H9 (cell line): ENCODE measurements around the gene DAB1. TPM values are rescaled to one million over a fixed set of nuclear protein-coding genes. Genes with fewer than 3 reads are reported as not detected.

Source experiments
- DNase-seq: peaks from one replicate; pipeline ENCODE4 v3.0.0-alpha.2; 2017
- H2AFZ ChIP-seq: one replicate; pipeline ENCODE4 v1.6.1; 2013; ENCODE audit warnings: mild to moderate bottlenecking, low read length, control low read depth, moderate library complexity
- H2AK5ac ChIP-seq: 2 replicates; pipeline ENCODE4 v1.6.1; 2013; ENCODE audit warnings: low read length, control low read depth, mixed read lengths; ENCODE audit not compliant: insufficient read length
- H2BK120ac ChIP-seq: one replicate; pipeline ENCODE4 v1.6.1; 2013; ENCODE audit warnings: low read depth, mild to moderate bottlenecking, low read length, control low read depth, inconsistent platforms; ENCODE audit not compliant: poor library complexity, severe bottlenecking
- H2BK12ac ChIP-seq: 2 replicates; pipeline ENCODE4 v1.6.1; 2013; ENCODE audit warnings: low read length, control low read depth, mixed read lengths, low read depth; ENCODE audit not compliant: insufficient read length
- H2BK15ac ChIP-seq: 2 replicates; pipeline ENCODE4 v1.6.1; 2013; ENCODE audit warnings: low read depth, low read length, control low read depth
- H2BK20ac ChIP-seq: one replicate; pipeline ENCODE4 v1.6.1; 2013; ENCODE audit warnings: low read depth, mild to moderate bottlenecking, low read length, control low read depth, inconsistent platforms; ENCODE audit not compliant: poor library complexity, severe bottlenecking
- H2BK5ac ChIP-seq: 2 replicates; pipeline ENCODE4 v1.6.1; 2013; ENCODE audit warnings: low read length, control low read depth, mixed read lengths; ENCODE audit not compliant: insufficient read length
- H3K14ac ChIP-seq: 2 replicates; pipeline ENCODE4 v1.6.1; 2013; ENCODE audit warnings: low read length, control low read depth; ENCODE audit not compliant: insufficient read depth
- H3K18ac ChIP-seq: 2 replicates; pipeline ENCODE4 v1.6.1; 2013; ENCODE audit warnings: low read depth, mild to moderate bottlenecking, mixed read lengths, low read length, control low read depth; ENCODE audit not compliant: insufficient read length
- H3K23ac ChIP-seq: 2 replicates; pipeline ENCODE4 v1.6.1; 2013; ENCODE audit warnings: low read length, control low read depth, mixed read lengths, low read depth; ENCODE audit not compliant: insufficient read length
- H3K23me2 ChIP-seq: 2 replicates; pipeline ENCODE4 v1.6.1; 2013; ENCODE audit warnings: low read depth, mild to moderate bottlenecking, mixed read lengths, low read length, control low read depth; ENCODE audit not compliant: insufficient read length, poor library complexity, severe bottlenecking
- H3K27ac ChIP-seq: 2 replicates; pipeline ENCODE4 v1.5.1; 2013; ENCODE audit warnings: low read length, control low read depth, mixed read lengths, low read depth; ENCODE audit not compliant: insufficient read length
- H3K27me3 ChIP-seq: 2 replicates; pipeline ENCODE4 v1.6.1; 2013; ENCODE audit warnings: low read length, control low read depth, inconsistent platforms; ENCODE audit not compliant: insufficient read depth
- H3K4ac ChIP-seq: 2 replicates; pipeline ENCODE4 v1.6.1; 2013; ENCODE audit warnings: low read depth, mild to moderate bottlenecking, control low read depth, inconsistent platforms, low read length, moderate library complexity
- H3K4me1 ChIP-seq: 2 replicates; pipeline ENCODE4 v1.6.1; 2013; ENCODE audit warnings: low read length, control low read depth, inconsistent platforms; ENCODE audit not compliant: insufficient read depth
- H3K4me2 ChIP-seq: 2 replicates; pipeline ENCODE4 v1.6.1; 2013; ENCODE audit warnings: low read length, control low read depth, mixed read lengths; ENCODE audit not compliant: insufficient read length, insufficient read depth
- H3K56ac ChIP-seq: 2 replicates; pipeline ENCODE4 v1.6.1; 2013; ENCODE audit warnings: low read depth, mild to moderate bottlenecking, mixed read lengths, low read length, control low read depth; ENCODE audit not compliant: insufficient read length
- H3K79me1 ChIP-seq: 2 replicates; pipeline ENCODE4 v1.6.1; 2013; ENCODE audit warnings: low read depth, mild to moderate bottlenecking, moderate library complexity, low read length, control low read depth, inconsistent platforms; ENCODE audit not compliant: insufficient read depth, poor library complexity, severe bottlenecking
- H3K79me2 ChIP-seq: 2 replicates; pipeline ENCODE4 v1.6.1; 2013; ENCODE audit warnings: low read length, control low read depth, inconsistent platforms; ENCODE audit not compliant: insufficient read depth
- H3K9ac ChIP-seq: 2 replicates; pipeline ENCODE4 v1.6.1; 2013; ENCODE audit warnings: low read length, control low read depth, mixed read lengths; ENCODE audit not compliant: insufficient read length; ENCODE audit errors: extremely low read depth
- H3K9me3 ChIP-seq: one replicate; pipeline ENCODE4 v1.6.1; 2013; ENCODE audit warnings: low read depth, low read length, inconsistent platforms; ENCODE audit not compliant: control insufficient read depth
- H3T11ph ChIP-seq: one replicate; pipeline ENCODE4 v1.6.1; 2013; ENCODE audit warnings: mild to moderate bottlenecking, low read length, control low read depth, inconsistent platforms
- H4K20me1 ChIP-seq: one replicate; pipeline ENCODE4 v1.6.1; 2013; ENCODE audit not compliant: control insufficient read depth, insufficient read length, insufficient read depth
- H4K5ac ChIP-seq: 2 replicates; pipeline ENCODE4 v1.6.1; 2013; ENCODE audit warnings: low read depth, mild to moderate bottlenecking, mixed read lengths, low read length, control low read depth; ENCODE audit not compliant: insufficient read length
- H4K8ac ChIP-seq: replicated peaks from 2 replicates; pipeline ENCODE4 v1.6.1; 2013; ENCODE audit warnings: low read length, control low read depth, mixed read lengths, low read depth; ENCODE audit not compliant: insufficient read length
- H4K91ac ChIP-seq: 2 replicates; pipeline ENCODE4 v1.6.1; 2013; ENCODE audit warnings: low read depth, mild to moderate bottlenecking, moderate library complexity, mixed read lengths, low read length, control low read depth; ENCODE audit not compliant: insufficient read length
- H3K27ac Mint-ChIP-seq, 3 experiments: 2 replicates in 2 of 3; 3 replicates in 1 of 3; pipeline ENCODE4 v1.8.0; 2020 to 2021; ENCODE audit warnings: mixed read lengths in 3 of 3, mild to moderate bottlenecking in 1 of 3, moderate library complexity in 1 of 3
- H3K27me3 Mint-ChIP-seq: 2 replicates; pipeline ENCODE4 v1.8.0; 2021; ENCODE audit warnings: low read depth, mild to moderate bottlenecking, moderate library complexity, mixed read lengths
- H3K36me3 Mint-ChIP-seq, 3 experiments: 2 replicates in 2 of 3; 3 replicates in 1 of 3; pipeline ENCODE4 v1.8.0; 2020 to 2021; ENCODE audit warnings: low read depth in 3 of 3, mixed read lengths in 3 of 3; ENCODE audit not compliant: insufficient read depth in 1 of 3
- H3K4me1 Mint-ChIP-seq, 2 experiments: 2 replicates each; pipeline ENCODE4 v1.8.0; 2020; ENCODE audit warnings: mixed read lengths in 2 of 2
- H3K4me3 Mint-ChIP-seq, 2 experiments: 2 replicates in 1 of 2; 3 replicates in 1 of 2; pipeline ENCODE4 v1.8.0; 2020 to 2021; ENCODE audit warnings: mild to moderate bottlenecking in 2 of 2, mixed read lengths in 2 of 2, moderate library complexity in 1 of 2
- H3K9me3 Mint-ChIP-seq, 2 experiments: 2 replicates in 1 of 2; 3 replicates in 1 of 2; pipeline ENCODE4 v1.8.0; 2020; ENCODE audit warnings: mild to moderate bottlenecking in 2 of 2, mixed read lengths in 2 of 2, moderate library complexity in 1 of 2
- CTCF ChIP-seq: fragments of 200-600 bp; sonication (generic); conservative IDR thresholded peaks from 3 replicates; pipeline ENCODE4 v1.8.0; 2021; ENCODE audit warnings: antibody characterized with exemption, mild to moderate bottlenecking
- WGBS: extraction: QIAGEN DNeasy Blood & Tissue Kit; methylation state at CpG from one replicate; pipeline ENCODE4 v1.1.7; 2013; ENCODE audit warnings: missing lambda C conversion rate, low lambda C conversion rate, mixed read lengths; ENCODE audit not compliant: insufficient read length; ENCODE audit errors: extremely low coverage; 5-methylcytosine and 5-hydroxymethylcytosine counted together
- total RNA-seq: library from RNA; stranded (reverse); gene quantifications from 2 replicates; pipeline ENCODE4 v1.2.1, GENCODE V29; 2021

Gene DAB1
- total RNA-seq, 1 experiment from 2014 or later = 9.3 TPM

GRCh38 chr1:57142169-57142568 is 281.7 kb downstream of the DAB1 start:
- H3K23ac ChIP-seq = no peak overlapping the region
- no peak overlapping the region for H3K27ac ChIP-seq
- H2AK5ac ChIP-seq = no peak overlapping the region
- no peak overlapping the region for H3K27ac Mint-ChIP-seq
- peaks cover 0 to 5% of the 10 kb centered on the region in 2 experiments; a peak in 2 of 4 replicates for H3K4me1 Mint-ChIP-seq
- H2BK120ac ChIP-seq = no peak overlapping the region
- no peak overlapping the region for H3K4me3 Mint-ChIP-seq
- H3K9me3 ChIP-seq = no peaks in the 10 kb centered on the region
- H2BK12ac ChIP-seq = no peak overlapping the region
- no peaks in the 10 kb centered on the region for H3K23me2 ChIP-seq
- no peaks in the 10 kb centered on the region for H4K20me1 ChIP-seq
- H3K14ac ChIP-seq = no peak overlapping the region
- H3K27me3 Mint-ChIP-seq = peaks cover 2% of the 10 kb centered on the region; the same call in 1 of the 2 replicates
- no peaks in the 10 kb centered on the region for H3K79me2 ChIP-seq
- H2AFZ ChIP-seq = no peak overlapping the region
- H2BK5ac ChIP-seq = no peak overlapping the region
- no peak overlapping the region for H3K4ac ChIP-seq
- H3K4me1 ChIP-seq = no peaks in the 10 kb centered on the region
- H2BK15ac ChIP-seq = no peak overlapping the region
- no peak overlapping the region for H4K8ac ChIP-seq
- no peak overlapping the region for H3K4me2 ChIP-seq
- no peaks in the 10 kb centered on the region for H3K36me3 Mint-ChIP-seq
- WGBS = no CpG with 5 or more reads among the region's 2 CpGs
- no peak overlapping the region for H4K5ac ChIP-seq
- no peak overlapping the region for H2BK20ac ChIP-seq
- no peaks in the 10 kb centered on the region for H3K79me1 ChIP-seq
- H4K91ac ChIP-seq = no peak overlapping the region
- no peak overlapping the region for H3T11ph ChIP-seq
- no peaks in the 10 kb centered on the region for H3K9me3 Mint-ChIP-seq
- no peak overlapping the region for H3K9ac ChIP-seq
- no peak overlapping the region for H3K56ac ChIP-seq
- H3K18ac ChIP-seq = no peak overlapping the region
- no peaks in the 10 kb centered on the region for H3K27me3 ChIP-seq
- DNase-seq = no peak
- TF ChIP-seq CTCF = no peak
